ENCODE results near the gene CYP17A1. TPM values are rescaled to one million over a fixed set of nuclear protein-coding genes. Genes with fewer than 3 reads are reported as not detected.

The CYP17A1 gene
- total and polyA plus RNA-seq, 2 donors (not counting 1 experiment from before 2014, with no cell fraction given) = not detected

DNA sequence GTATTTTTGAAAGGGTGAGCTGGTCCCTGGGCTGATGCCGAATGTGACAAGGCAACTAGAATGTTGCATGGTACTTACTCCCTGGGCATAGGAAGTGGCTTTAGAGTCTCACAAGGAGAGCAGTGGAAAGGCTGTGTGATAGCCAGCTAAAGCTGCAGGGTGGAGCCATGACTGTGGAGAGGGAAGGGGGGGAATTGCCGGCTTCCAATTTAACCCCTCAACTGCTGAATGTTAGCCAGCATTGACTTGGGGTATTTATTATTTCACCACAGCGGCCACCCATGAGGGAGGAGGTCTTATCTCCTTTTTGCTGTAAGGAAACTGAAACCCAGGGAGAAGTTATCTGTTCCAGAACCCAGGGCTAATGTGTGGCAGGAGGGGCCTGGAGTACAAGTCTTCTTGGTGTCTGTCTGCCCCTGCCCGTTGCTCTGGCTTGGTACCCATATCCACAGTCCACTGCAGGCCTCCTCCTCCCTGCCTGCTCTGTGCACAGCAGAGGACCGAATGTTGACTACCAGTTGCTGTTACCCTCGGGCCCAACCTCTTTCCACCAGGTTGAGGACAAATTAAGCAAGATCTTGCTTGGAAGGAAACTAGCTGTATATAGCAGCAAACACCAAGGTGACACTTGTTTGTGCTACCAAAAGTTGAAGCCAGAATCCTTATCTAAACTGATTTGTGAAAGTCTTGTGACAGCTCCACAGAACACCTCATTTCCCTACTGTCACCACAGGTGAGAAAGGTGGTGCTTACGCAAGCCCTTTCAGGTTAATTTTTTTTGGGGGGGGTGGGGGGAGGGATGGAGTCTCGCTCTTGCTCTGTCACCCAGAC is 55.9 kb downstream of the CYP17A1 start:
- Histone ChIP-seq H3K79me2 (ENCODE audit: control insufficient read depth, insufficient read depth, low read length) (peaks cover 4% of the 10 kb centered on the region), H3K27me3 (ENCODE audit: control insufficient read depth, insufficient read depth, low read length) (no peaks in the 10 kb centered on the region), H4K20me1 (ENCODE audit: control insufficient read depth, extremely low read depth, insufficient read depth, low read length) (peaks cover 3% of the 10 kb centered on the region), H3K4me1 (ENCODE audit: control insufficient read depth, extremely low read depth, insufficient read depth, low read length) (peaks cover 31% of the 10 kb centered on the region), H3K27ac (ENCODE audit: insufficient read depth, low read length) (no peak overlapping the region), H3K9ac (ENCODE audit: insufficient read depth, low read length) (no peak overlapping the region), H3K4me2 (ENCODE audit: extremely low read depth, insufficient read depth, low read length) (no peak overlapping the region), H3K9me3 (ENCODE audit: control insufficient read depth, insufficient read depth, low read depth, low read length) (no peaks in the 10 kb centered on the region), H3K36me3 (ENCODE audit: control insufficient read depth, insufficient read depth, low read length) (no peaks in the 10 kb centered on the region), H2AFZ (ENCODE audit: low read length) (no peak overlapping the region), H3K4me3 (replicated peaks in 1 of 4; ENCODE audit: control extremely low read depth in 1 of 4, insufficient read depth in 1 of 4, low read depth in 3 of 4, low read length in 4 of 4) (no peak overlapping the region)
- TF ChIP-seq CTCF (conservative IDR thresholded peaks at IDR 0.05 in 1 of 2, IDR thresholded peaks at IDR 0.05 in 1 of 2; ENCODE audit: low read depth in 1 of 2, low read length in 2 of 2) (no peak), EZH2 (IDR thresholded peaks at IDR 0.05; ENCODE audit: low read length, missing control alignments) (no peak)
- peak in 1 of 2 donors; percentile 34 for DNase-seq (ENCODE audit: low read depth in 2 of 2)

Other genes starting within 250 kb of the CYP17A1 start
- 80.9 and 143 TPM in 2 replicates for gene TRIM8, start 192.9 kb downstream of the CYP17A1 start, total RNA-seq
- gene TRIM8, start 192.9 kb downstream of the CYP17A1 start, polyA plus RNA-seq = 93.2 and 152 TPM in 2 replicates
- 8.5 and 10.6 TPM in 2 replicates for gene ARL3, start 123.0 kb downstream of the CYP17A1 start, total RNA-seq
- gene ARL3, start 123.0 kb downstream of the CYP17A1 start, polyA plus RNA-seq = 22.0 and 22.9 TPM in 2 replicates
- 1.0 and 3.1 TPM in 2 replicates for gene SFXN2, start 122.8 kb downstream of the CYP17A1 start, total RNA-seq
- 6.5 and 9.7 TPM in 2 replicates for gene SFXN2, start 122.8 kb downstream of the CYP17A1 start, polyA plus RNA-seq
- 28.8 and 40.0 TPM in 2 replicates for gene WBP1L, start 93.5 kb downstream of the CYP17A1 start, total RNA-seq
- 33.7 and 36.8 TPM in 2 replicates for gene WBP1L, start 93.5 kb downstream of the CYP17A1 start, polyA plus RNA-seq
- gene BORCS7, start 16.8 kb upstream of the CYP17A1 start, total RNA-seq = 15.5 and 17.2 TPM in 2 replicates
- gene BORCS7, start 16.8 kb upstream of the CYP17A1 start, polyA plus RNA-seq = 26.9 and 48.8 TPM in 2 replicates
- gene AS3MT, start 32.1 kb upstream of the CYP17A1 start, total RNA-seq = 8.1 and 10.5 TPM in 2 replicates
- gene AS3MT, start 32.1 kb upstream of the CYP17A1 start, polyA plus RNA-seq = 6.1 and 11.4 TPM in 2 replicates
- 4.4 and 6.1 TPM in 2 replicates for gene CNNM2, start 80.9 kb upstream of the CYP17A1 start, total RNA-seq
- 3.4 and 4.7 TPM in 2 replicates for gene CNNM2, start 80.9 kb upstream of the CYP17A1 start, polyA plus RNA-seq

Data from fibroblast of lung (primary cell).